Measurements from ENCODE around the gene PRKCD. TPM values are rescaled to one million over a fixed set of nuclear protein-coding genes. Genes with fewer than 3 reads are reported as not detected.
A peak's percentile ranks its signal among the peaks of the same experiment; 100 is the strongest.

Gene PRKCD
- total and polyA plus RNA-seq, 7 experiments from 2014 or later, result 7.7 to 72.8 (median 17.5) TPM

GRCh38 chr3:53161820-53162671, 1.0 kb downstream of the PRKCD start:
- Mint-ChIP-seq H3K9me3 (no peaks in the 10 kb centered on the region), H3K27me3 (peaks cover 0 to 29% (median 7%) of the 10 kb centered on the region in 5 donors), H3K27ac (peak overlapping the region; percentile 79 to 93 (median 86)), H3K4me3 (peak overlapping the region; percentile 76 to 93 (median 86)), H3K36me3 (peaks cover 0 to 5% (median 0%) of the 10 kb centered on the region in 5 donors), H3K4me1 (peaks cover 18 to 33% (median 23%) of the 10 kb centered on the region in 7 donors)
- H3K4me3 ChIP-seq (ENCODE audit: low read length), result peak overlapping the region; percentile 66
- peaks cover 0 to 4% (median 0%) of the 10 kb centered on the region in 3 experiments for H3K36me3 ChIP-seq (ENCODE audit: control insufficient read depth in 2 of 3, insufficient read depth in 3 of 3, low read length in 3 of 3)
- H3K9me3 ChIP-seq (ENCODE audit: control insufficient read depth in 2 of 3, low read length in 3 of 3), result no peaks in the 10 kb centered on the region
- peak overlapping the region; percentile 77 for H3K27ac ChIP-seq (ENCODE audit: low read depth, low read length)
- peak in 8 of 9 donors; percentile 20 to 61 (median 30) for DNase-seq
- ChIA-PET POLR2A (no interaction called here), CTCF (no interaction called here)
- H3K27me3 ChIP-seq (ENCODE audit: control insufficient read depth in 2 of 2, insufficient read depth in 2 of 2, low read length in 2 of 2), result no peaks in the 10 kb centered on the region
- peaks cover 9 to 22% of the 10 kb centered on the region in 2 donors for H3K4me1 ChIP-seq (ENCODE audit: control insufficient read depth in 2 of 2, insufficient read depth in 2 of 2, low read length in 2 of 2)
- ATAC-seq, result peak; percentile 51
- intact Hi-C loops (cut with micrococcal nuclease), result loop anchor here (1.0 to 5.0 kb wide), 8 partner anchors 32 to 729 kb away; partner anchors contain the start of genes RFT1 (in 2 of the 2) and SELENOK (in 1 of the 2)

GRCh38 chr3:53162672-53163443, 1.8 kb downstream of the PRKCD start:
- CTCF ChIA-PET, result interaction anchor here (1.1 to 2.0 kb wide), 2 partner anchors 28 to 33 kb away, joined by 3 to 5 read pairs; no protein-coding TSS in a partner anchor

GRCh38 chr3:53163444-53164387, 2.7 kb downstream of the PRKCD start:
- Histone ChIP-seq H3K27me3 (ENCODE audit: control insufficient read depth in 2 of 2, insufficient read depth in 2 of 2, low read length in 2 of 2) (no peaks in the 10 kb centered on the region), H3K4me3 (ENCODE audit: low read length) (no peak overlapping the region), H3K4me1 (ENCODE audit: control insufficient read depth in 2 of 2, insufficient read depth in 2 of 2, low read length in 2 of 2) (peaks cover 9 to 22% of the 10 kb centered on the region in 2 donors), H3K27ac (ENCODE audit: low read depth, low read length) (peak overlapping the region; percentile 77), H3K9me3 (ENCODE audit: control insufficient read depth in 2 of 3, low read length in 3 of 3) (no peaks in the 10 kb centered on the region), H3K36me3 (ENCODE audit: control insufficient read depth in 2 of 3, insufficient read depth in 3 of 3, low read length in 3 of 3) (peaks cover 0 to 4% (median 0%) of the 10 kb centered on the region in 3 experiments)
- peaks cover 0 to 5% (median 0%) of the 10 kb centered on the region in 5 donors for H3K36me3 Mint-ChIP-seq
- intact Hi-C loops (cut with micrococcal nuclease), result loop anchor here (2.0 to 5.0 kb wide), 3 partner anchors 33 to 51 kb away; no protein-coding TSS in a partner anchor
- peak overlapping the region; percentile 59 to 93 (median 80) for H3K27ac Mint-ChIP-seq
- ATAC-seq, result no peak
- H3K27me3 Mint-ChIP-seq, result peaks cover 0 to 13% (median 0%) of the 10 kb centered on the region in 5 donors
- DNase-seq, result peak in 1 of 9 donors; percentile 4
- H3K4me1 Mint-ChIP-seq, result peaks cover 20 to 38% (median 35%) of the 10 kb centered on the region in 7 donors
- ChIA-PET POLR2A (interaction anchor here (1.7 kb wide), 1 partner anchor 32 kb away, joined by 4 read pairs; no protein-coding TSS in a partner anchor), CTCF (interaction anchor here (0.7 to 2.0 kb wide), 3 partner anchors 28 to 32 kb away, joined by 3 to 5 read pairs (median 3); no protein-coding TSS in a partner anchor)
- H3K9me3 Mint-ChIP-seq, result no peaks in the 10 kb centered on the region
- peak overlapping the region; percentile 18 to 93 (median 86) for H3K4me3 Mint-ChIP-seq

More at GRCh38 chr3:53162672-53163443, 1.8 kb downstream of the PRKCD start:
- Histone ChIP-seq H3K4me3 (ENCODE audit: low read length) (peak overlapping the region; percentile 43), H3K36me3 (ENCODE audit: control insufficient read depth in 2 of 3, insufficient read depth in 3 of 3, low read length in 3 of 3) (peaks cover 0 to 4% (median 0%) of the 10 kb centered on the region in 3 experiments), H3K9me3 (ENCODE audit: control insufficient read depth in 2 of 3, low read length in 3 of 3) (no peaks in the 10 kb centered on the region), H3K27me3 (ENCODE audit: control insufficient read depth in 2 of 2, insufficient read depth in 2 of 2, low read length in 2 of 2) (no peaks in the 10 kb centered on the region), H3K27ac (ENCODE audit: low read depth, low read length) (peak overlapping the region; percentile 77), H3K4me1 (ENCODE audit: control insufficient read depth in 2 of 2, insufficient read depth in 2 of 2, low read length in 2 of 2) (peaks cover 9 to 22% of the 10 kb centered on the region in 2 donors)
- Mint-ChIP-seq H3K9me3 (no peaks in the 10 kb centered on the region), H3K36me3 (peaks cover 0 to 5% (median 0%) of the 10 kb centered on the region in 5 donors), H3K4me3 (peak overlapping the region; percentile 76 to 93 (median 86)), H3K27ac (peak overlapping the region; percentile 71 to 93 (median 86)), H3K27me3 (peaks cover 0 to 21% (median 0%) of the 10 kb centered on the region in 5 donors), H3K4me1 (peaks cover 20 to 33% (median 29%) of the 10 kb centered on the region in 7 donors)
- ATAC-seq (peak; percentile 47), DNase-seq (peak in 8 of 9 donors; percentile 18 to 53 (median 35))
- POLR2A ChIA-PET, result interaction anchor here (1.7 kb wide), 1 partner anchor 31 kb away, joined by 4 read pairs; no protein-coding TSS in a partner anchor
- intact Hi-C loops (cut with micrococcal nuclease), result loop anchor here (2.0 to 5.0 kb wide), 3 partner anchors 34 to 51 kb away; no protein-coding TSS in a partner anchor

- no peaks in the 10 kb centered on the region for H3K9me3 Mint-ChIP-seq
- peaks cover 0 to 4% (median 0%) of the 10 kb centered on the region in 3 experiments for H3K36me3 ChIP-seq (ENCODE audit: control insufficient read depth in 2 of 3, insufficient read depth in 3 of 3, low read length in 3 of 3)
- peaks cover 0 to 5% (median 0%) of the 10 kb centered on the region in 5 donors for H3K36me3 Mint-ChIP-seq
- CTCF ChIA-PET, result interaction anchor here (0.6 to 2.0 kb wide), 2 partner anchors 30 to 910 kb away, joined by 4 to 5 read pairs; no protein-coding TSS in a partner anchor
- no peaks in the 10 kb centered on the region for H3K9me3 ChIP-seq (ENCODE audit: control insufficient read depth in 2 of 3, low read length in 3 of 3)
- no peak overlapping the region for H3K4me3 ChIP-seq (ENCODE audit: low read length)
- ATAC-seq (no peak), DNase-seq (no peak)
- H3K27ac Mint-ChIP-seq, result peak overlapping the region in 1 of 9 donors; percentile 5
- H3K27ac ChIP-seq (ENCODE audit: low read depth, low read length), result no peak overlapping the region
- H3K4me1 Mint-ChIP-seq, result peaks cover 20 to 45% (median 42%) of the 10 kb centered on the region in 7 donors
- POLR2A ChIA-PET, result interaction anchor here (0.7 kb wide), 1 partner anchor 46 kb away, joined by 4 read pairs; no protein-coding TSS in a partner anchor
- H3K4me3 Mint-ChIP-seq, result no peak overlapping the region
- H3K4me1 ChIP-seq (ENCODE audit: control insufficient read depth in 2 of 2, insufficient read depth in 2 of 2, low read length in 2 of 2), result peaks cover 9 to 22% of the 10 kb centered on the region in 2 donors
- H3K27me3 Mint-ChIP-seq, result peaks cover 0 to 5% (median 0%) of the 10 kb centered on the region in 5 donors
- intact Hi-C loops (cut with micrococcal nuclease), result loop anchor here in 1 of 2 donors (5.0 kb wide), 2 partner anchors 32 to 53 kb away; no protein-coding TSS in a partner anchor
- H3K27me3 ChIP-seq (ENCODE audit: control insufficient read depth in 2 of 2, insufficient read depth in 2 of 2, low read length in 2 of 2), result no peaks in the 10 kb centered on the region
Measured at GRCh38 chr3:53164911-53165310, 3.9 kb downstream of the PRKCD start.

DNA sequence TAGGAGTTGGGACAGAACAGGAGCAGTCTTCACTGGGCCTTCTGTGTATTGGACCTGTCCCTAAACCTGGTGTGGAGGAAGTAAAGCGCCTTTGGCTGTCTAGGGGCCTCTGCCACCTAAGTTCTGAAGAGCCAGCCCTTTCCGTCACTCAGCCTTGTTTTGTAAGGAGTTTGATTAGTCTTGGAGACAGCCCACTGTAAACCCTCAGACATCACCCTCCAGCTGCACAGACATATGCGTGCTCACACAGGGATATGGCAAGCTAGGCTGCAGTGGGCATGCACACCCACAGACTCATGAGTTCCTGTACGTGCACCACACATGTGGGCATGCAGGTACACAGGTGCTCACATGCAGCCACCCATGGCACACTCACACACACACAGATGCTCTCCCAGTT, 5.2 kb downstream of the PRKCD start:
- H3K4me3 ChIP-seq (ENCODE audit: low read length), result no peak overlapping the region
- Mint-ChIP-seq H3K27me3 (no peaks in the 10 kb centered on the region), H3K9me3 (no peaks in the 10 kb centered on the region), H3K4me1 (peaks cover 24 to 50% (median 40%) of the 10 kb centered on the region in 7 donors), H3K4me3 (peak overlapping the region in 1 of 10 donors; percentile 69), H3K27ac (no peak overlapping the region), H3K36me3 (peaks cover 0 to 7% (median 0%) of the 10 kb centered on the region in 5 donors)
- peaks cover 9 to 16% of the 10 kb centered on the region in 2 donors for H3K4me1 ChIP-seq (ENCODE audit: control insufficient read depth in 2 of 2, insufficient read depth in 2 of 2, low read length in 2 of 2)
- ATAC-seq (no peak), DNase-seq (no peak)
- intact Hi-C loops (cut with micrococcal nuclease), result no loop called here
- no peak overlapping the region for H3K27ac ChIP-seq (ENCODE audit: low read depth, low read length)
- H3K9me3 ChIP-seq (ENCODE audit: control insufficient read depth in 2 of 3, low read length in 3 of 3), result no peaks in the 10 kb centered on the region
- ChIA-PET POLR2A (no interaction called here), CTCF (no interaction called here)
- H3K27me3 ChIP-seq (ENCODE audit: control insufficient read depth in 2 of 2, insufficient read depth in 2 of 2, low read length in 2 of 2), result no peaks in the 10 kb centered on the region
- H3K36me3 ChIP-seq (ENCODE audit: control insufficient read depth in 2 of 3, insufficient read depth in 3 of 3, low read length in 3 of 3), result peaks cover 0 to 7% (median 0%) of the 10 kb centered on the region in 3 experiments
